AG10803 (cell line): Measurements from ENCODE around the gene PEX5L.

Source experiments
- DNase-seq: peaks from one replicate; pipeline ENCODE4 v3.0.0; 2010; ENCODE audit warnings: low read depth
- H3K4me3 ChIP-seq: 2 replicates; pipeline ENCODE4 v1.5.1; 2011; ENCODE audit warnings: mild to moderate bottlenecking, low read length, control low read depth
- TF ChIP-seq, protein P1 (sequence below): conservative IDR thresholded peaks from 2 replicates; pipeline ENCODE4 v1.5.1; 2011; ENCODE audit warnings: mild to moderate bottlenecking, low read length, control low read depth, inconsistent platforms

The PEX5L gene

DNA sequence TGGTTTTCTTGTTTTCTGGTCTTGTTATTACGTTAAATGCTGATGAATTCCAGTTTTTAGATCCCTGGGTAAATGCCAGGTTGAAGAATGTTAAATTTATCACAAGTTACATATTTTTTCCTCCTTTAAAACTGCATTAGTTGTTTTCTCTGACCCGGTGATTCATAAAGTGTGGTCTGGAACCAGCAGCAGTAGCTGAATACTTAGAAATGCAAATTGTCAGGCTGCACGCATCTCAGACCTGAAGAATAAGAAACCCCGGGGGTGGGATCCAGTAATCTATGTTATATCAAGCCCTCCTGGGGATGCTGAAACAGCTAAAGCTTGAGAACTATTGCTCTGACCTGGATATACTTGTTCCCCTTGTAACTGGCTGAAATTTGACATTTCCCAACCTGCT is 69.1 kb downstream of the PEX5L start:
- no peak for DNase-seq
- no peak overlapping the region for H3K4me3 ChIP-seq
- TF ChIP-seq, protein P1, sequence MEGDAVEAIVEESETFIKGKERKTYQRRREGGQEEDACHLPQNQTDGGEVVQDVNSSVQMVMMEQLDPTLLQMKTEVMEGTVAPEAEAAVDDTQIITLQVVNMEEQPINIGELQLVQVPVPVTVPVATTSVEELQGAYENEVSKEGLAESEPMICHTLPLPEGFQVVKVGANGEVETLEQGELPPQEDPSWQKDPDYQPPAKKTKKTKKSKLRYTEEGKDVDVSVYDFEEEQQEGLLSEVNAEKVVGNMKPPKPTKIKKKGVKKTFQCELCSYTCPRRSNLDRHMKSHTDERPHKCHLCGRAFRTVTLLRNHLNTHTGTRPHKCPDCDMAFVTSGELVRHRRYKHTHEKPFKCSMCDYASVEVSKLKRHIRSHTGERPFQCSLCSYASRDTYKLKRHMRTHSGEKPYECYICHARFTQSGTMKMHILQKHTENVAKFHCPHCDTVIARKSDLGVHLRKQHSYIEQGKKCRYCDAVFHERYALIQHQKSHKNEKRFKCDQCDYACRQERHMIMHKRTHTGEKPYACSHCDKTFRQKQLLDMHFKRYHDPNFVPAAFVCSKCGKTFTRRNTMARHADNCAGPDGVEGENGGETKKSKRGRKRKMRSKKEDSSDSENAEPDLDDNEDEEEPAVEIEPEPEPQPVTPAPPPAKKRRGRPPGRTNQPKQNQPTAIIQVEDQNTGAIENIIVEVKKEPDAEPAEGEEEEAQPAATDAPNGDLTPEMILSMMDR = no peak

- H3K4me3 ChIP-seq = no peak overlapping the region
- TF ChIP-seq, protein P1 = no peak
- DNase-seq = no peak
These were observed 71.8 kb downstream of the PEX5L start for GRCh38 chr3:179964890-179965289.

DNA sequence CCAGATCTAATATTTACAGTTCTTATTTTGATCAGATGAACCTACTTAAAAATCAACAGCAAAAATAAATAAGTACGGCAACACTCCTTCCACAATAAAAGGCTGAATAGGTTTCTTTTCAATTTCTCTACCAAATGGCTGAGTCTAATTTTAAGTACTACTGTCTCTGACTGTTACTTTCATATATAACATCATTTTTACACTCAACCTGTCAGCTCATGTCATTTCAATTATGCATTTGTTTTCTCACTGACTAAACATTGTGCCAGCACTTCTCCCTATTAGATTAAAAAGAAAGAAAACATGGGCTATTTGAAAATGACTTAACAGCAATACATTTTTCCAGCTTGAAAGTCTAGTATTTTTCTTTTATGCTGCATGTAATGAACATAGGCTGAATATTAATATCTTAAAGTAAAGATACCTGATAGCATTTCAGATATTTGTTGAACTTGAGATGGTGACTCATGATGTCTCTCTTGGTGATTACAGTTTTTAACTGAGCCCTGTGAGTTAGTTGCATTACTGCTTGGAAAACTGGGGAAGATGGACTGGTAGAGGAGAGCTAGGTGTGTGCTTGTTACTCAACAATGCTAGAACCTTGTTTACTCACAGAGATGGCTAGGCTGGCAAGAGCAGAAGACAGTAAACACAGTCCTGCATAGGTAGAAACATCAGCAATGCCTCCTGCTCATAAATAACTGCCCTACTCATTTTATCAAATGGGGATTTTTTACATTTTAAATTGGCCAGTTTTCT is 73.9 kb downstream of the PEX5L start:
- H3K4me3 ChIP-seq = no peak overlapping the region
- TF ChIP-seq, protein P1 = no peak
- DNase-seq = no peak

DNA sequence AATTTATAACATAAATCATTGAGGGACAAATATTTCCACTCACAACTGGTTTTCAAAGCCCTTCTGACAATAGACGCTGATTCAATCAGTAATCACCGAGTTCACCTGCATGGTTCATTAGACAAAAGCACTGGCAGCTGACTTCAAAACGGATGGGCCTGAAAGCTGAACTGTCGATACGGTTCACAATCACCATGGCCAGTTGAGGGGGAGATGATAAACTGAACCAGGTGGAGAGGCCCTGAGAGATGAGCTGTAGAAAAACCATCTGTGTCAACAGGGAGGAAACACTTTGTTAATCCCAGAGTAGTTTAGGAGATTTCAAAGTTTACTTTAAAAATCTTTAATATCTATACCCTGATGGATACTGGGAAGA is 75.0 kb downstream of the PEX5L start:
- DNase-seq = no peak

DNA sequence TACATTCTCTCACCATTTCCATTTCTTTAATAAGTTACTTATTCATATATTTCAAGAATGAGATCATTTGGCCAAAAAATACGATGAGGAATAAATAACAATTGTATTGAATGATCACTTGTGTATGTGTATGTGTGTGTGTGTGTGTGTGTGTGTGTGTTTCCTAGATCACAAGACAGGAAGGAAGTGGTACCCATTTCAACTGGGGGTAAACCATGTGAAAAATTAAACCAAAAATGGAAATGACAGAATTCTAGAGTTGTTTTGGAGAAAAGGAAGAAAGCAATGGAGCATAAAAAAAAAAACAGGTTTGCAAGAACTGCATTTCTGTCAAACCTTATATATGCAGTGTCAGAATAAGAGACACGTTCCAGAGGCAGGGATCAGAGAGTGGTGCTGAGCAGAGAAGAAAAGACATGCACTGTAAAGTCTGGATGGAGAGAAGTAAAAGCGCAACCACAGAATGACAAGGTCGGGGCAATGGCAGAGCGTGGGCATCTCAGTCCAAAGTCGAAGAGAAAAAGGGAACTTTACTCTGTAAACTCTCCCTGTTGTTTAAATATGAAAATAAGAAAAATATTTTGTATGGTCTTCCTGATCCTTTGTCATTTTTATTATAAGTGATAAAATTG is 75.5 kb downstream of the PEX5L start:
- no peak for DNase-seq
- H3K4me3 ChIP-seq = no peak overlapping the region
- TF ChIP-seq, protein P1 = no peak

More for the DNA sequence above, 75.0 kb downstream of the PEX5L start:
- H3K4me3 ChIP-seq = no peak overlapping the region
- TF ChIP-seq, protein P1 = no peak

DNA sequence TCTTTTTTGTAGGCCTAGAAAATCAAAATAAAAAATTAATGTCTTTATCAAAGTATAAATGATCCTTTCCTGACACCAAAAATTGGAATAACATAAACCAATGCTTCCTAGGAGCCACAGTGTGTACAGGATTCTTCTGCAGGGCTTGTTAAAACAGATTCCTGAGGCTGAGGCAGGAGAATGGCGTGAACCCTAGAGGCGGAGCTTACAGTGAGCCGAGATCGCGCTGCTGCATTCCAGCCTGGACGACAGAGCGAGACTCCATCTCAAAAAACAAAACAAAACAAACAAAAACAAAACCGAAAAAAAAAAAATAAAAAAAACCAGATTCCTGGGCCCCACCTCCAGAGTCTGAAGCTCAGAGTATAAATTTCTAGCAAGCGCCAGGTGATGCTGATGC is 78.0 kb downstream of the PEX5L start:
- DNase-seq = no peak
- no peak overlapping the region for H3K4me3 ChIP-seq
- TF ChIP-seq, protein P1 = no peak

GRCh38 chr3:179958143-179958542 is 78.6 kb downstream of the PEX5L start:
- TF ChIP-seq, protein P1 = no peak
- DNase-seq = no peak

More at GRCh38 chr3:179958143-179958542, 78.6 kb downstream of the PEX5L start:
- no peak overlapping the region for H3K4me3 ChIP-seq
